HEK293T (cell line): Measurements from ENCODE around the gene IFNL3.
"Not testable (repeated sequence)": the region's sequence is repeated elsewhere in the genome, so short reads cannot be mapped to it uniquely, and the experiment has no call there.

Experiments
- ARNT ChIP-seq: fragments of 450-650 bp; IDR thresholded peaks from 2 replicates; pipeline ENCODE4 v1.6.1; 2017; ENCODE audit warnings: mild to moderate bottlenecking
- CTBP1 ChIP-seq: fragments of 450-650 bp; IDR thresholded peaks from 2 replicates; pipeline ENCODE4 v1.6.1; 2016; ENCODE audit warnings: borderline replicate concordance
- FOXK2 ChIP-seq: fragments of 450-650 bp; IDR thresholded peaks from 2 replicates; pipeline ENCODE4 v1.6.1; 2016; ENCODE audit warnings: mild to moderate bottlenecking
- FOXM1 ChIP-seq: fragments of 450-650 bp; IDR thresholded peaks from 2 replicates; pipeline ENCODE4 v1.6.1; 2017; ENCODE audit warnings: mild to moderate bottlenecking, borderline replicate concordance
- NFRKB ChIP-seq: fragments of 450-650 bp; IDR thresholded peaks from 2 replicates; pipeline ENCODE4 v1.6.1; 2016; ENCODE audit warnings: mild to moderate bottlenecking, moderate library complexity
- SP1 ChIP-seq: fragments of 450-650 bp; IDR thresholded peaks from 2 replicates; pipeline ENCODE4 v1.6.1; 2017

- not testable (repeated sequence) for TF ChIP-seq FOXM1, ARNT, FOXK2, SP1, CTBP1, NFRKB
These were observed 29.1 kb upstream of the IFNL3 start for GRCh38 chr19:39273859-39274258.
